ENCODE data around the gene JMJD8.

DNA sequence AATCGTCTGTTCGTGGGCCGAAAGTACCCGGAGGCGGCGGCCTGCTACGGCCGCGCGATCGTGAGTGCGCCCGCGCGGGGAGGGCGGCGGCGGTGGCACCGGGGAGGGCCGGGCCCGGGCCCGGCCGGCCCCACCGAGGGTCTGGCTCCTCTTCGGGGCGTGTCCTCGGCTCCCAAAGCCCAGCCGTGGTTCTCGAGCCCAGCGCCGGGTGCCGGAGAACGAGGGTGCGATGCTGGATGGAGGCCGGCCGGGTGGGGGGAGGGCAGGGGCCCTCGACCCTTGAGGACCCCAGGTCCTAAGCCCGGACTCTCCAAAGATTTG lies 3.5 kb downstream of the JMJD8 start:
- TF ChIP-seq POLR2A (IDR thresholded peaks at IDR 0.05), result no peak
- TF ChIP-seq, protein P1, sequence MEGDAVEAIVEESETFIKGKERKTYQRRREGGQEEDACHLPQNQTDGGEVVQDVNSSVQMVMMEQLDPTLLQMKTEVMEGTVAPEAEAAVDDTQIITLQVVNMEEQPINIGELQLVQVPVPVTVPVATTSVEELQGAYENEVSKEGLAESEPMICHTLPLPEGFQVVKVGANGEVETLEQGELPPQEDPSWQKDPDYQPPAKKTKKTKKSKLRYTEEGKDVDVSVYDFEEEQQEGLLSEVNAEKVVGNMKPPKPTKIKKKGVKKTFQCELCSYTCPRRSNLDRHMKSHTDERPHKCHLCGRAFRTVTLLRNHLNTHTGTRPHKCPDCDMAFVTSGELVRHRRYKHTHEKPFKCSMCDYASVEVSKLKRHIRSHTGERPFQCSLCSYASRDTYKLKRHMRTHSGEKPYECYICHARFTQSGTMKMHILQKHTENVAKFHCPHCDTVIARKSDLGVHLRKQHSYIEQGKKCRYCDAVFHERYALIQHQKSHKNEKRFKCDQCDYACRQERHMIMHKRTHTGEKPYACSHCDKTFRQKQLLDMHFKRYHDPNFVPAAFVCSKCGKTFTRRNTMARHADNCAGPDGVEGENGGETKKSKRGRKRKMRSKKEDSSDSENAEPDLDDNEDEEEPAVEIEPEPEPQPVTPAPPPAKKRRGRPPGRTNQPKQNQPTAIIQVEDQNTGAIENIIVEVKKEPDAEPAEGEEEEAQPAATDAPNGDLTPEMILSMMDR (IDR thresholded peaks at IDR 0.05), result no peak

Data from adrenal gland (tissue), 5 donors.